Activated CD8-positive, alpha-beta memory T cell treated with anti-CD3 and anti-CD28 coated beads for 1 hour (primary cell): Measurements from ENCODE around the gene NKX1-1.

Source experiments
- DNase-seq, 2 donors: peaks; one replicate each; pipeline ENCODE4 v3.0.0-alpha.2; 2020; ENCODE audit warnings: low read depth in 1 of 2; ENCODE audit errors: extremely low read depth in 1 of 2

The NKX1-1 gene

DNA sequence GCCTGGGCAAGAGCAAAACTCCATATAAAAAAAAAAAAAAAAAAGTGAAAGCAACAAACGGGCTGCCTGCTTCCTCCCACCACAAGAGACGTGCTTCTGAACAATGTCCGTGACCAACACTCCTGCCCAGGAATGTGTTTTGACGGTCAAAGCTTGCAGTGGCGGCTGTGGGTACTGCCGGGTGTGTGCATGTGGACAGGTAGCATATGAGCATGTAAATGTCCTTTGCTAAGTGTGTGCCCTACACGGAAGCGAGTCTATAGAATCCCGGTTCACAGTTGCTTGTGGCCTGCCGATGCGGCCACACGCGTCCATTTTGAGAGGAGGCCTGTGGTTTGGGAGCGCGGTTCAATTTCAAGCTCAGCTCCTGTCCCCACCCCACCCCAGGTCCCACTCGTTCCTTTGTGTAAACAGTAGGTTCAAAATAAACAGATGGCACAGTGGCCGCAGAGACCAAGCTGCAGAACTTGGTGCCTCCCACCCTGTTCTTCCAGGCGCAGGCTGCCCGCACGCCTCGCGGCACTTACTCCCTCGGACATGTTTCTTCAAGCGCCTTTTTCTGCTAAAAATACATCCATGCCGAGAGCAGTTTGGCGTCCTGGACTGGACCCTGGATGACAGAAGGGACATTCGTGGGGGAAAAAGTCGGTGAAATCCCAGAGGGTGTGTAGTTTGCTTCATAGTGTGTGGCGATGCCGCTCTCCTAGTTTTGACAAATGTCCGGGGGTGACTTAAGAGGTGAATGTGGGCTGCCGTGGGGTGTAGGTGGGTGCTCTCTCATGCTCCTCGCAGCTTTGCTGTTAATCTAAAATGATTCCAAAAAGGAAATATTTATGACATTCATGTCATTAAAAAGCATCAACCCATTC is 11.5 kb upstream of the NKX1-1 start:
- DNase-seq, result no peak

DNA sequence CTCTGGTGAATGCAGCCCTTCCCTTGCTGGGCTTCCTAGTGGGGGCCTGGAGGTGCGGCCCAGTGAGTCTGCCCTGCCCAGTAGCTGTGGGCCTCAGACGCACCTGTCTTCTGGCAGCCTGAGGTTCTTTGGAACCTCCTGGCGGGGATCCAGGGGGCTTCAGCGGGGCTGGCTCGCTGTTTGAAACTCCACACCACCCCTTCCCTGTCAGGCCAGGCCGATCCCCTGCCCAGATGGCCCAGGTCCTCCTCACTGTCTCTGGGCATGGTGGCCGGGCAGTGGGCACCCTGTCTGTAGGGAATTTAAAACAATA is 10.7 kb upstream of the NKX1-1 start:
- no peak for DNase-seq

DNA sequence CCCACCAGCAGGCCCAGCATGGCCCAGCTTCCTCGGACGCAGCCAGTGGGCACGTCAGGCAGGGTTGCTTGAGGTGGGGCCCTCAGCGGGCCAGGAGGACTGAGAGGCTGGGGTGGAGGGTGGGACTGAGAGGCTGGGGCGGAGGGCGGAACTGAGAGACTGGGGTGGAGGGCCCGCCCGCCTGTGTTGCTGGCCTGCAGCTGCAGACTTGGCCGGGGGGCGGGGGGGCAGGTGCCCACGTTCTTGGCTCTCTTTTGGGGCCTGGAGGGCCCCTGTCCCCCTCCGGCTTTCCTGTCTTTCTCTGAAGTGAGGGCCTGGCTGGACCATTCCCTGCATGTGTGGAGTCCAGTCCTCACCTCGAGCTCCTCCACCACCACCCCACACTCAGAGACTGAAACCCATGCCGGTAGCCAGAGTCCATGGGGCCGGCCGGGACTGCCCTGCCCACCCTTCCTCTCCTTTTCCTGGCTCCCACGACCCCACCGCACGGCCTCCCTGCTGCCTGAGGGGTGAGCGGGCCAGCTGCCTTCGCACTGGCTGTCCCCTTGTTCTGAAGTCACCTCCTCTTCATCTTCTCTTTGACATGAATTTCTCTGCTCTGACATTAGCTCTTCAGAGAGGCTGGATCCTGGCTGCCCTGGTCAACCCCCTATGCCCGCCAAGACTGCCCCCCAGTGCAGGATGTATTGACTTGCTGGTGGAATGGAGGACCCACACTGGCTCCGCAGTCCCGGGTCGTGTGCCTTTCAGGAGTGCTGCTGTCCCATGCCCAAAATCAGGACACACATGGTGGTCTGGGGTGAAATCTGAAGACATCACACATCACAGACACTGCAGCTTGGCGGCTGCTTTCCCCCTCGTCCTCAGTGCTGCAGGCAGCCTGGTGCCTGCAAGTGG is 10.1 kb upstream of the NKX1-1 start:
- DNase-seq, result no peak

DNA sequence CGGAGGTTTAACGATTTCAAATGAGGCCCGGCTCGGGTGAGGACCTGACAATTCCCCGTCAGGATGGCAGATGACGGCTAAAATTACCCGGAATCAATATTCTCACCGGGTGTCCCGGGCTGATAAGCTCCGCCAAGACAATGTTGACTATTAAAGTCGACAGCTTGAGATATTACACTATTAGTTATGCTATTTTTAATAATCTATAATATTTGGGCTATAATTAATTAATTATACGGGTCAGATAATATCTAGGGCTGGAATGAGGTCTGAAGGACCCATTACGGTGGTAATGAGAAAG is 9.4 kb upstream of the NKX1-1 start:
- no peak for DNase-seq

DNA sequence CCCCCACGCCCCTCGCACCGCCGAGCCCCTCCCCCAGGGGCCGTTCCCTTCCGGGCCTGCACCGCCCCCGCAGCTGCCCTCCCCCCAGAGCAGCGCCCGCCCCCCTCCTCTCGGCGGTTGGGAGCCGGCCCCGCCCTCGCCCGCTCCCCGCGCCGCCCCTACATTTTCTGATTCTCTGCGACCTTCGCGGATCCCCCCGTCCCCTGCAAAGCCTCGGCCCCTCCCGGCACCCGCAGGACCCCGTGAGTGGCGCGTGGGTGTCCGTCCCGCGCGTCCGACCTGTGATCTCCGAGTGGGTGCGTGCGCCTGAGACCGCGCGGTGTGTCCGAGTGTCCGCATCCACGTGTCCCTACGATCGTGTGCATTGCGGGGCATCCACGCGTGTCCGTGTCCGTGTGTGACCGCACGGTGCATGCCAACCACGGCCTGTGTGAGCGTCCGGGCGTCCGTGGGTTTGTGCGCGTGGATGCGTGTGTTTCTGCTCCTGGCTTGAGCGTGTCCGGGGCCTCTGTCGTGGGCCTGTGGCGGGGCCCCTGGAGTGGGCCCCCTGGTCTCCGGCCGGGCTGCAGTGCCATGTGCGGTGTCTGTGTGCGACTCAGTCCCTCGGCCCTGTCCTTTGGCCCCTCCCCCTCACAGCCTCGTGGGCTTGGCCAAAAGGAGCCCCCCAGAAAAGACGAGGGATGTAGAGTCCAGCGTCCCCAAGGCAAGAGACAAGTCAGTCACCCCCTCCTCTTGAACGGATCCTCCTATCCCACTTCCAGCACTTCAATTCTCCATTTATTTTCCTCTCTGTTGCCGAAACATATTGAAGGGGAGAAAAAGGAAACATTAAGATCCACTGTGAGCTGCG is 8.8 kb upstream of the NKX1-1 start:
- no peak for DNase-seq

DNA sequence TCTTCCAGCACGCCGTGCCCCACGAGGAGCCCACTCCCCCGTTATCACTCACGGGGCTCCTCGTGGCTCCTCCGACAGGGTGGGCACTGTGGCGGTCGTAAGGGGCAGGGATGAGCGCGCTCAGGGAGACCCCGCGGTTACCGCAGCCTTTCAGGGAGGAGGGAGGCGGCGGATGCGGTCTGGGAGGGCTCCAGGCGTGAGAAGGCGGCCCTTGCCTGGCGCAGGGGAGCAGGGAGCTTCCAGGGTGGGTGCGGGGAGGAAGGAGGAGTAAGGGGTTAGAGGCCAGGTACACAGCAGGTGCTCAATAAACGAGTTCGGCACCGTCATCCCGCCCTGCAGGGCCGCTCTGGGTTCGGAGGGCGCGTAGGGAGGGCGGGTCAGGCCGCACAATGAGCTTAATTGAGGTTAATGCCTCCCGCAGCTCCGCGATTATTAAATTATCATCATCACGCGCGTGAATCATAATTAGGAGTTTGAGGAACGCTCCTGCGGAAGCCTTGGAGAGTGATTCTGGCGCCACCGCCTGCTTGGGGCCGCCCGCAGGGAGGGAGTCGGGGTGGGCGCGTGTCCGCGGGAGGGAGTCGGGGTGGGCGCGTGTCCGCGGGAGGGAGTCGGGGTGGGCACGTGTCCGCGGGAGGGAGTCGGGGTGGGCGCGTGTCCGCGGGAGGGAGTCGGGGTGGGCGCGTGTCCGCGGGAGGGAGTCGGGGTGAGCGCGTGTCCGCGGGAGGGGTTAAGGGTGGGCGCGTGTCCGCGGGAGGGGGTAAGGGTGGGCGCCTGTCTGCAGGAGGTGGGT is 7.6 kb upstream of the NKX1-1 start:
- no peak for DNase-seq

DNA sequence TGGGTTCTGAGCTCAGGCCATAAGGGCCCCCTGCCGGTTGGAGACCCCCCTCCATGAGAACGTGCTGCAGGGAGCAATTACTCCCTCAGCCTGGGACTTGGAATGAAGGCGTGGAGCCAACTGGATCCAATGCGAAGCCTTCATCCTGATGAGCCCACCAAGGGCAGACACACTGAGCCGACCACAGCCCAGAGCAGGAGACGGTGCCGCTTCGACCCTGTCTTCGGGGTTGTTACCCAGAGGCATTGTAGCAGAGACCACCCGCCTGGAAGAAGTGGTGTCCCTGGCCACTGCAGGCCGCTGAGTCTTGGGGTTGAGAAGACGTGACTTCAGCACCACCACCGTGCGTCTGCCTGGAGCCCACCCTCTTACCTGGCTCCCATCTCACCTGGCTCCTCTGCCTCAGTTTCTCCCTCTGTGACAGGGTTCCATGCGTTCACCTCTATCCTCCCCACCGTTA is 7.0 kb upstream of the NKX1-1 start:
- DNase-seq, result no peak

DNA sequence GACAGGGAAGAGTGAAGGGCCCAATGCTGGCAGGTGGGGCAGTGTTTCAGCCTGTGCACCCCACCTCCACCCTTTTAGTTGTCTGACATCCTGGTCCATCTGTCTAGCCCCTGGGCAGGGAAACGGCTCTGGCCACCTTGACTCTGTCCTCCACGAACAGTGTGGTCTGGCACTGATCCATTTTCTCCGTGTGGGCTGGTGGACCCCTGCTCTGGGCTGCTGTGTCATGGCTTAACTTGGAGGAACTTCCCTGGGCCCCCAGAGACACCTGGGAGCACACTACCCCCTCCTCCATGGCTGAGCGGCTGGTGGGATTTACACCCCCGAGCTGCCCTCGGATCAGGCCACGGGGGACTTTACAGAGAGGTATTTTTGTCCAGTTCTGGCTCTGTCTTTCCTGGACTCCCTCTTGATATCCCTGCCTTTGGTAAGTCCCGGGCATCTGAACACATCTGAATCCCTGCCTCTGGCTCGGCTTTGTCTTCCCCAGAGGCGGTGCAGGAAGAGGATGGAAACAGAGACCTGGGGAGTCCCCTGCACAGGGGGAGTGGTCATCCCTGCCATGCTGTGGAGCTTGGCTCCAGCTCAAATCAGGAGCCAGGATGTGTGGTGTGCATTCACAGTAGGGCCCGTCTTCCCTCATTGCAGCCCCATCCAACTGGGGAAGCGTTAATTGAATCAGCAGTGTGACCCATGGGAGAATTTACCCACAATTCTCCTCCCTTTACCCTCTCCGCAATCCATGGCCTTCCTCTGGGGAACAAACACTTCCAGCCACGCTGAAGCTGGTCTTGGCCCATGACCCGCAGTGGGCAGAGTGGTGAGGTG is 6.3 kb upstream of the NKX1-1 start:
- DNase-seq, result no peak

DNA sequence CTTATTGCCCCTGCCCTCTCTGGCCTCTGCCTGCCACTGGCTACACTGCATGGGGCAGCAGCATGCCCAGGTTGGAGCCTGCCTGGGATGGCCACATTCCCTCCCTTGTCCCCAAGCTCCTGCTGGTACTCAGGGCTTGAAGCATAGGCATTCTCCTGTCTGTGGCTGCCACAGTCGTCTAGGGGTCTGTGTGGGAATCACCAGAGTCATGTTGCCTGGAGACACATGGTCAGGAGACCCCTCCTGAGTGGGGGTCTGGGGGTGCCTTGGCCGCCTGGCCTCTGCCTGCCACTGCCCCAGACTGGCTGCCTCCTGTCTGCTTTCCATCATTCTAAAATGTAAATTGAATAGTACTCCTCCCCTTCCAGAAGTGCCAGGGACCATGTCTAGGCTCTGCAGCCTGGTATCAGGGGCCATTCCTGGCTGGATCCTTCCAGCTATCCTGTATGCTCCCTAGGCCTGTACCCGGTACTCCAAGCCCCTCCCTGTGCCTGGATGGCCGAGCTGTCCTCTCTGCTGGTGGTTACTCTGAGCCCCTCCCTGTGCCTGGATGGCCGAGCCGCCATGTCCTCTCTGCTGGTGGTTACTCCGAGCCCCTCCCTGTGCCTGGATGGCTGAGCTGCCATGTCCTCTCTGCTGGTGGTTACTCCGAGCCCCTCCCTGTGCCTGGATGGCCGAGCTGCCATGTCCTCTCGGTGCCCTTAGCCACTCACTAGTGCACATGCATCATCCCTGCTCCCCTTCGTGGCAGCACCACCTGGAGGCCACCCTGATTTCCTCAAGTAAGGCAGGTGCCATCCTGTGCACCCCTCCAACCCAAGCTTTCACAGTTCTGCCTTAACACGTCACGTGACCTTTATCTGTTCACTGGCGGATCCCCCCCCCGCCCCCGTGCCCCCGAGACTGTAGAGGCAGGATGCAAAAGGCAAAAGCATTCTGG is 5.5 kb upstream of the NKX1-1 start:
- DNase-seq, result no peak

DNA sequence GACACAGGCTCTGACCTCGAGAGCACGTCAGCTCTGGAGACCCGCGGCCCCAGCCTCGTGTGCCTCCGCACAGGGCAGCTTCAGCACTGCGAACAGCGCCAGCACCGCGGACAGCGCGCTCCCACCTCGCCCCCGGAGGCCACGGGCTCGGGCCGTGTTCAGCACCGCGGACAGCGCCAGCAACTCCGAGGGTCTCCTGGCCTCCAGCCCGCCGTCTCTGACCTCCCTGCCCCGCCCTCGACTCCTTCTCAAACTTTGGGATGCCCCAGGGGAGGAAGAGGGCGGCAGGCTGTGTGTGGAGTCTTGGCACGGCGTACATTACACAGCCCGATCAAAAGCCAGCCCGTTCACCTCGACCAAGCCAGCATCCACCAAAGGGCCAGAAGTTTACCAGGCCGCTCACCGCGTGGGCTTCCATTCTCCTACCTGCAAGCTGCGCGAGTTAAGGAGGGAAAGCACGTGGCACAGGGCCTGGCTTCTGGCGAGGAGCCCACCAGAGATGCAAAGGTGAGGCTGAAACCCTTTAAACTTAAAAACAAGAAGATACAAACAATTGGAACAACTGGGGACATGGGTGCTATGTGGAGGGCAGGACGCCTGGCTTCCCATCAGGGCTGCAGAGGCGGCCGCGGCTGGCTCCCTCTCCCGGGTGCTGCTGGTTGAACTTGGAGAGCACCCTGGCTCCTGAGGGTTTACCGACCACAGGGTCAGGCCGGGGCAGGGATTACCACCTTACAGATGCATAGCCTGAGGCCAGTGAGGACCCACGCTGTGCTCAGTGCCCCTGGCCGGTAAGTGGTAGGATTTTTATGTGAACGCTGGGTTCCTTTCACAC is 4.5 kb upstream of the NKX1-1 start:
- DNase-seq, result peak in 1 of 2 donors; percentile 14

DNA sequence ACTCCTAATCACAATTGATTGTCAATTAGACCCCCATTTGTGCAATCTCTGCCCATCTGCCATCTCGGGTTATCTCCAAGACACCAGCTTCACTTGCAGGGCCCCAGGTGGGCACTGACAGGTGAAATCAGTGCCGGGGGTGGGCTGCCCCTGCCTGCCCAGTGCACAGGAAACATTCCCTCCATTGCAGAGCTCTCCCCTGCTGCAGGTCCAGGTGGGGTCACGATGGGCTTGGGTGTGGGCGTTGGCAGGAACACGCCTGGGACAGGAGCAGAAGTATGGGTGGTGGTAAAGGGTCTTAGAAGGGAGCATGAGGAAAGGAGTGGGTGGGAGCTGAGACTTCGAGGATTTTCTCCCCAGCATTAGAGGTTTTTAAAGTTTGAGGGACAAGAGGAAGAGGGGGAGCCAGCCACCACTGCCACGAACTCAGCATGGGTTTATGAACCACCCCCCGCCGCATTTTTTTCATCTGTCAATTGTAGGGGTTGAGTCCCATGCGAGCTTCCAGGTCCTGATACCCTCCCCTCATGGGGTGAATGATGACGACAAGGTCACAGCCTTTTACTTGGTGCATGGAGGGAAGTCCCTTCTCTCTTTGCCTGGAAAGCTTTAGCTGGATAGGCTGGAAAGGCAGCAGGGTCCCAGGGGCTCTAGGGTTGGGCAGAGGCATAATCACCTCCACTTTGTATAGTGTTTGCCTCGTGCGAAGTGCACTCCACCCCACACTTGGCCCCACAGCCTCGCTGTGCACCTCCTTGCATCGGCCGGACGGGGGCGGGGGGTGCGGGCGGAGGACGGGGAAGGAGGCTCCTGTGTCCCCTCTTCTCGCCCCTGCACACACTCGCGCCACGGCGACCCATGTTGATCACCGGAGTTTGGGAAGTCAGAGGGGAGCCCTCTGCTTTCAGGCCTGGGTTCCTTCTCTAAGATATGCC is 3.5 kb upstream of the NKX1-1 start:
- no peak for DNase-seq

DNA sequence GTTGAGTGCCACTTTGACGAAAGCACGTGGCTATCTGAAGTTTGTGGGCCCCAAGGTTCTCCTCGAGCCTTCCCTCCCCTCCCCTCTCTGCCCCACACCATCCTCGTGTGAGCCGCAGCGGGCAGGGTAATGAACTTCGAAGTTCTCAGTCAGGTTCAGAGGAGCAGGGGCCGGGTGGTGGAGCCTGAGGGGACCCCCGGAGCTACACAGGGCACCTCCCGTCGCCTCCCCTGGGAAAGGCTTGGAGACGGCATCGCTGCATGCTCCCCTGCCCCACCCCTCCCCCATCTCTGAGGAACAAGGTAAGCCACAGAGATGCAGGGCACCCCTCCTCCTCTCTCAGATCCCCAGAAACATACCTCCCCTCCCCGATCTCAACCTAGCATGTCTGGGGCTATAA is 2.8 kb upstream of the NKX1-1 start:
- no peak for DNase-seq

DNA sequence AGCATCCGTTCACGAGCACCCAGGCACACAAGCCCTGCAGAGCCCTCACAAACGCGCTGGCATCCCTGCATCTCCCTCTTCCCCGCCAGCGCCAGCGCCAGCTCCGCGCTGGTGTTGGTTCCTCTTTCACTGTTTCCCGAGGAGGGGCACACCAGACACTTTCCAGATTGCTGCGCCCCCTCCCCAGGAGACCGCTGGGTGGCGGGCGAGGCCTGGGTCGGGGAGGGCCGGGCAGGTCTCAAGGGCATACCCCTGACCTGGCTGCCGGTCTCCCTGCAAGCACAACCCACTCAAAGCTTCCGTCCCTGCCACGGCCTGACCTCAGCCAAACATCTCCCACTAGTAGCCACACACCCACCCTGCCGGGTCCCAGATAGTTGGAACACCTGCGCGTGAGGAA is 2.2 kb upstream of the NKX1-1 start:
- DNase-seq, result no peak

DNA sequence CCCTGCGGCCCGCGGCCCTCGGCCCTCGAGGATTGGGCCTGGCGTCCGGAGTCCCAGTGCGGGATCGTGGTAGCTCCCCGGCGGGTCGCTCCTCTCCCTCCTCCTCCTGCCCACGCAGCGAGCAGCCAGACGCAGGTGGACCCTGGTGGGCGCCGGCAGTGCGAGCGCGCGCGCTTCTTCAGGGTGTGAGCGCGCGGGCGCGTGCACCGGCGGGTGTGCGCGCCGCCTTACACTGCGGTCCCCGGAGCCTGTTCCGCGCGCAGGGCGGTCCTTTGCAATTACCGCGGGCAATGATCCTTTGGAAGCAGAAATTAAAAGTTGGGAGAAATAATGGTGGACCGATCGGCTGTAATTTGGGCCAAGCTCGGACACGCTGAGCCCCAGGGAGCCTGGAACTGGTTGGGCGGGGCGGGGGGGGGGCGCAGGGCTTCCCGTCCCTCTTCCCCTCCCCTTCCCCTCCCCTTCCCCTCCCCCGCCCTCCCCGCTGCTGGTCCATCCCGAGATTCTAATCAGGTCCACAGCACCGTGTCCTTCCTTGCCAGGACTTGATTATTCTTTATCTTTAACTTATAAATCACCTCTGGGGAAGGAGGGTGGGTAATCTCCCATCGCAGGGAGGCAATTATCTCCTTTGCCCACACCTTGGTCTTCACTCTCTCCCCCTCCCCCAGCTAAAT is 1.6 kb upstream of the NKX1-1 start:
- no peak for DNase-seq

DNA sequence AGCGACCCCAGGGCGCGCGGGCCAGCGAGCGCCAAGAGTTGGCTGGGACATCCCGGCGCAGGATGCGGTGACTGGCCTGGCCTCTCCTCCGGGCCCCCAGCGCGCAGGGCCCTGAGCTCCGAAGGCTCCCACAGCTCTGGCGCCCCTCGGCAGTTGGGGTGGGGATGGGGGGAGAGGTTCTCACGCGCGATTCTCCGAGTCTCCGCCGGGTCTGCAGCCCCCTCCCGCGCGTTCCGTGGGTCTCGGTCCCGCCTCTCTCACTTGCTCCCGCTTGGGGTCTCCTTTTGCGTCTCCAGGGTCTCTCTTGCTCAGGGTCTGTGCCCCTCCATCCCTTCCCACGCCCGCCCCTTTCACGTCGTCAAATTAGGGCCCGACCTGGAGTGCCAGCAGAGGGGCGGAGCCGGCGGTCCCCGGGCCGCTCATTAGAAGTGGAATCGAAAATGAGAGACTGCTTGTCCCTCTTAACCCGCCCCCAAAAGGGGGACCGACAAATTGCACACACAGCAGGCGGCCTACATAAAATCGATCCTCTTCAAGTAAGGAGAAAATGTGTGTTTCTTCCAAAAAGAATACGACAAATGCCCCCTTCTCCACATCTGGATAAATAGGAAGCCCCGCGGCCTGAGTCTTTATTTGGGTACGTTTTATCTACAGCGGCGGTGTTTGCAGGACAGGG is 877 bp upstream of the NKX1-1 start:
- no peak for DNase-seq
